GM18868 (cell line): Measurements from ENCODE around the gene DTNB.

Experiments used
- ATAC-seq: cut with Tn5 transposase; IDR thresholded peaks from one replicate; pipeline ENCODE4 v1.9.1; 2021; ENCODE audit warnings: mild to moderate bottlenecking, moderate library complexity; ENCODE audit not compliant: unreplicated experiment

DTNB gene

GRCh38 chr2:25375371-25375988, 297.9 kb downstream of the DTNB start:
- no peak for ATAC-seq

DNA sequence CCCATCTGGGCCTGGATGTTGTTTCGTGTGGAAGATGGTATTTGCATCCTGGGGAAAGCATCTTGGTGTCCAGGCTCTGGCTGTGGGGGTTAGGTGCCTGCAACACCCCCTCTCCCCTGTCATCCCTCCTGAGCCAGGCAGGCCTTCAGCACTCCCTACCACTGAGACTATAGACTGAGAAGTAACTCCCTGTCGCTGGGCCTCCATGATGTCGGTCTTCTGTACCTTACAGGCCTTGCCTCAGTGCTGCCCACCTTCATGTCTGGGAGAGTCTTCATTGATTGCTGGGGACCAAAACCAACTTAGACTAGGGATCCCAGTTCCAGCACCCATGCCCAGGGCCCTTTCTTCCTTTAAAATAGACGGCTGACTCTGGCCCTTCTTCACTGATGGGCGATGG, 298.6 kb downstream of the DTNB start:
- ATAC-seq: no peak

GRCh38 chr2:25374411-25374810, 299.0 kb downstream of the DTNB start:
- no peak for ATAC-seq

DNA sequence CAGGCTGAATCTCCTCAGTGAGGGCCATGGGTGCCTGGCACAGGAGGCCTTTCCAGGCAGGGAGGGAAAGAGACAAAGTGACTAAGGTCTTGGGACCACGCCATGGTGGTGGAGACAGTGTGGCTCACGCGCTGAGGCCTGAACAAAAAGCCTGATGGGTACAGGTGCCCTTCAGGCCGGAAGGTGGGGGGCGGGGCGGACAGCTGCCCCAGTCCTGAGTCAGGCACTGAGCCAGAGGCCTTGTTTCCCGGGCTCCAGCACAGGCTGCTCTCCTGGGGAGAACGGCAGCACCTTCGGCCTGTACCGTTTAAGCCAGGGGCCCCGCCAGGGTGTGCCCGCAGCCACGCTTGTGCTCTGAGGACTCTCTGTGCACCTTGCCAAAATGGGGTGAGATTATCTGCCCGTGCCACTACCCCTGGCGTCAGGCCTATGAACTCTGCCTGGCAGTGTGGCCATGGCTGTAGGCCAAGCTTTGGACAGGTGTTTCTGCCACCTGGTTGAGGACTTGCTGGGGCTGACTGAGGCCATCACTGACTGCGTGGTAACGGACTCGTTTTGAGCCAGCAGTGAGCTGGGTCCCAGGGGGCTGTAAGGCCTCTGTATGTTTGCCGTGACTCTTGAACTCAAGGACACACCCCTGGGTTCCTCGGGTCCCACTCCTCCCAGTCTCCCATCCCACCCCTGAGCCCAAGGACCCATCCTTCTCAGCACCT, 300.0 kb downstream of the DTNB start:
- ATAC-seq: no peak

- no peak for ATAC-seq
Measured at GRCh38 chr2:25372405-25373268, 300.7 kb downstream of the DTNB start.

DNA sequence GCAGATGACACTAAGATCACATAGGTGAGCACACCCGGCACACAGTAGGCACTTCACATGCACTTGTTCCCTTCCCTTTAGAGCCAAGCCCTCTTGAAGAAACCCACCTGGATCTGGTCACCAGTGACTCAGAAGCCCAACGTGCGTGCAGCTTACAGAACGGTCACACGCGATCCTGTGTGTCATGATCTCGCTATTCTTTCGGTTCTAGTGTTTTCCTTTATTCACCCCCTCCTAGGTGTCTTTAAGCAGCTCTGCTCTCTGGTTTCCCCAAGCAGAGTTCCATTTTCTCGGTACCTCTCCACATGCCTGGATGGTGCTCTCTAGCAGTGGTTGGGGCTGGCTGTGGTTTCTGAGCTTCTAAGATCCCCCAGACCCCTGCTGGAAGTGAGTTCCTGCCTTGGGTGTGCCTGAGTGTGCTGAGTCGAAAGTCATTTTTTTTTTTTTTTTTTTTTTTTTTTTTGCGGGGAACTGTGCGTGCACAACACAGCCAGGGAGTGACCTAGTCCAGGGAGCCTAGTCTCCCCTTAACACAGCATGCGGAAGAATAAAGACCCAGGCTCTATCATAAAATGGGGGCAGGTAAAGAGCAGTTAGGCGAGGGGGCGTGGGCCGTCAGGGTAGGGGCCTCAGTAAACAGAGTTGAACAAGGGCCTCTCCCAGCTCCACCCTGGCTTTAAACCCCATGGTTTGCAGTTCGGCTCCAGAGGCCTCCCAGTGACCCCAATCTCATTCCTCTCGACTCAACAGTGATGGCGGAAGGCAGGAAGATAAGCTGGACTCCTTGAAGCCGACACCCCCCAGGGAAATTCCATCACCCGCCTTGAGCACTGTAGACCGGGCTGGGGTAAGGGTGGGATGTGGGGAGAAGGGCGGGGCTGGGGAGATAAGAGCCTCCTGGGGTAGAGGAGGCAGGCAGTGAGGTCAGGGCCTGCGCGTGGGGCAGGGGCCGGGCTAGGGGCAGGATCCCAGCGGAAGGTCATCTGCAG, 301.8 kb downstream of the DTNB start:
- no peak for ATAC-seq

DNA sequence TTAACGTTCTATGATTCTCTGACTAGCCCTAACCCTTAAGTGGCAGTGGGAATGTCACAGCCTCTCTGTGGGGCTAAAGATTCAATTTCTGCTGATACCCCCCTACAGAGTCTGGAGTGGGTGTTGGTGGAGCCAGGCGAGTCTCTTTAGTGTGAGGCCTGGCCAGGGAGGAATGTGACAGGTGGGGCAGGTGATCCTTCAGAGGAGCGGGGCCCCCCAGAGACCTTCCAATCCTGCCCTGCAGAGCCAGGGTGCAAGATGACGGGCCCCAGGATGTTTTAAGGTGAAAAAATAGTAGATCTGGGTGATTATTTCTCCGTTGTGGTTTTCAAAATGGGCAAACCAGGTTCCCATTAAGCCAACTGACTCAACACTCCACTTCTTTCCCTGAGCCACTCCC, 303.5 kb downstream of the DTNB start:
- ATAC-seq: no peak

DNA sequence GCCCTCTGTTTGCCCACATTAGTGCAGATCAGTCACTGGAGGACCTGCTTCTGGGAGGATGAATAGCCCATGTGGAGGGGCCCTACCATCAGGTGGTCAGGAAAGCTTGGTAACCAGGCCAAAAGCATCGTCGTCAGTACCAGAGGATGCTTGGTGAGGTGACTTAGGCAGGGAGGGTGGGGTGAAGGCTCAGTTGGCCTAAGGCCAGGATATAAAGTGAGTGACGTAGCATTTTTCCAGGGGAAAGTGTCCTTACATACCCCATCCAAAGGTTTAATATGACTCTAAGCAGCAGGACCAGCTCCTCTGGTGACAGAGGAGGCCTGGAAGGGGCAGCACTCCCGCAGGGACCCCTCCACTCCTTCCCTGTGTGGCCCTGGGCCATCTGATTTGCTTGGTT, 303.9 kb downstream of the DTNB start:
- ATAC-seq: no peak

GRCh38 chr2:25368660-25369059, 304.7 kb downstream of the DTNB start:
- ATAC-seq: no peak

DNA sequence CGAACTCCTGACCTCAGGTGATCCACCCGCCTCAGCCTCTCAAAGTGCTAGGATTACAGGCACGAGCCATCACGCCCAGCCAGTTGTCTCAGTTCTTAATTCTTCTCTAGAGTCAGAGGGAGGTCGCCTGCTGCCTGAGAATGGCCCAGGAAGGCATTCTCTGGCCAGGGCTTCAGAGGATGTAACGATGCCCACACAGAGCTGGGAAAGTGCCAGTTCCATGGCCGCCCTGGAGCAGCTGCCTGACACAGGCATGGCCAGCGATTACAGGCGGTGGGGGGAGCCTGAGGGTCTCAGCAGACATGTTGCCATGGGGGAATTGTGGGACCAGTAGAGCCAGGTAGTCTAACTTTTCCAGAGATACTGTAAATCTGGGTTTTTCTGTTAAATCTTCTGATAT, 306.1 kb downstream of the DTNB start:
- ATAC-seq: no peak

DNA sequence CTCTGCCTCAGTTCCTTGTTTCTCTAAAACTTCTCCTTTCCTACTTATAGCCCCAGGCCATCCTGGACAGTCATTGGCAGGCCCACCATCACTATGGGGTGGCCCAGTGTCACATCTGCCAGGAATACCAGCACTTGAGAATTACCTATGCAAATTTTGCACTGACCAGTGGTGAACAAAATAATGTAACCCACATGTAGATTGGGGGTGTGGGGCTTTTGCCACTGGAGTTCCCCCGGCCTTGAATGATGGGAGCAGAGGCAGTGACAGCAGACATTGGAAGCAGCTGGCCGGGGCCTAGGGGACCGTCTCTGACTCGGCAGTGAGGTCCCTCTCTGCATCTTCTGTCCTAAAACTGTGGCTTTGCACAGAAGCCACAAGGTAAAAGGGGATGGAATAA, 306.7 kb downstream of the DTNB start:
- no peak for ATAC-seq

DNA sequence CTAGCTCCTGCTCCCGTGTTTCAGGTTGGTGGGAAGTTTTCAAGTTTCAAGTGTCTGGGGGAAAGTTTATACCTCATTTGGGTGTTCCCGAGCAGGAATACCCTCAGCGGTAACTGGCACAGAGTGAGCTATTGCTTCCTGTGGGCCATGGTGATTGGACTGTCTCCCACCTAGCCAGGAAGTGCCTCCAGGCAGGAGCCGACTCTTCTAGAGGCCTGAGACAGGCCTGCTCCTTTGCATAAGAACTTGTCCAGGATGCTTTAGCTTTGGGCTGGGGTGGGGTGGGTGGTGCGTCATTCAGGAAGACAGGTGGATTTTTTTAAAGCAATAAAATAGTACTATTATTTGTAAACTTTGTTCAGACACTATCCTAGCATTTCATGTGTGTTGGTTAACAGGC, 308.1 kb downstream of the DTNB start:
- ATAC-seq: no peak

DNA sequence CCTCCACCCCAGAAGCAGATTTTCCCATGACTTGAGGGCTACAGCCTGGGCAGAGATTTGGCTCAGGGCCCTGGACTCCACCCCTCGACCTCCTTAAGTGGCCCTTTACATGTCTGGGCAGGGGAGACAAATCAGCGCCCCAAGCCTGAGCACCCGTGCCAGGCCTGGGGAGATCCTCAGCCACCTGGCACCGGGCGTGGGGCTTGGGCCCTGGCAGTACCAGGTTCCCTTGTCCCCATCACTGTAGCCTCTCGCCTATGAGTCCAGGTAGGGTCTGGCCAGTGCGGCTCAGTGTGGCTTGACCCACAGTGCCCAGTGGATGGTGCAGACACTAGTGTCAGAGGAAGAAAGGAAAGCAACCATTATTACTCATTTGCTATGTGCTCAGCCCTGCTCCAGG, 309.6 kb downstream of the DTNB start:
- no peak for ATAC-seq

DNA sequence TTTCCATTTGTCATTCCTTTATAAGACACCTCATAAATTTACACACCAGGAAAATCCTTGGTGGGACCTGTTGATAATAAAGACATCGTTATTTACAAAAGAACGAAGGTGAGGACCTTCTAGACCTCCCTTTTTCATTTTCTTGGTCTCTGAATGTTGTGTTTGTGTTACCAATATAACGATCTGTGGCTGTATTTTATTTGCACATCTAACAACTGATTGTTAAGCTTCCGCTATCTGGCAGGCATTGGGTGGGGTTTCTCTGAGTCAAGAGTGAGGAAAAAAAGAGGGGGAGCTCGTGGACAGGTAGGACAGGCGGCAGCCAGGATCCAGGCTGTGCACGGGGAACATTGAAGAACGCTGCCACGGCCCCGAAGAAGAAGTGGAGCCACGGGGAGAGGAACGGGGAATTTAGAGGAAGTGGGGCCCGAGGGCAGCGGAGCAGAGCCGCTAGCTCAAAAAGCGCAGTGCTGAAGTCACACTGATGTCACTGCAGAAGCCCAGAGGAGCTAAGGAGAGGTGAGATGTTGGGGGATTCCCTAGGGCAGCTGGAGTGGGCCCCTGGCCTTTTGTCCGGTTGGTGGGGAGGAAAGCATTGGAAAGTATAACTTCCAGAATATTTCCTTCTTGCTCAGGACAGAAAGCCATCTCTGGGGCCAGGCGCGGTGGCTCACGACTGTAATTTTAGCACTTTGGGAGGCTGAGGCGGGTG, 310.8 kb downstream of the DTNB start:
- ATAC-seq: peak; percentile 77

GRCh38 chr2:25362049-25362433, 311.3 kb downstream of the DTNB start:
- ATAC-seq: peak; percentile 81

GRCh38 chr2:25361261-25362048, 311.9 kb downstream of the DTNB start:
- ATAC-seq: no peak

DNA sequence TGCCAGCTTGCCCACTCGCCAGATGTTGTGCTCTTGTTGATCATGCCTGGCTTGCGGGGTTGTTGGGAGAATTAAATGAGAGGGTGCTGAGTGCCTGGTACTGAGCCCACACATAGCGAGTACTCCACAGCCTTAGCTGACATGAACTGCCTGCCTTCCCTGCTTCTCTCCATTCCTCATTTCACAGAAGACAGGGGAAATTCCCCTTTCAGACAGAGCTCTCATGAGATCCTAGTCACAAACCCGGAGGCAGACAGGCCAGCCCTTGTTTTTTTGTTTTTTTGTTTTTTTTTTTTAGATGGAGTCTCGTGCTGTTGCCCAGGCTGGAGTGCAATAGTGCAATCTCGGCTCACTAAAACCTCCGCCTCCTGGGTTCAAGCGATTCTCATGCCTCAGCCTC, 314.5 kb downstream of the DTNB start:
- no peak for ATAC-seq

- ATAC-seq: no peak
Measured at GRCh38 chr2:25358249-25358815, 315.0 kb downstream of the DTNB start.

GRCh38 chr2:25356088-25356487, 317.3 kb downstream of the DTNB start:
- ATAC-seq: no peak
